ENCODE data around the gene CUX1. TPM values are rescaled to one million over a fixed set of nuclear protein-coding genes. Genes with fewer than 3 reads are reported as not detected.
"Not testable (repeated sequence)": the region's sequence is repeated elsewhere in the genome, so short reads cannot be mapped to it uniquely, and the experiment has no call there.

CUX1 gene
- total RNA-seq, 1 experiment from 2014 or later, result 49.8 TPM

DNA sequence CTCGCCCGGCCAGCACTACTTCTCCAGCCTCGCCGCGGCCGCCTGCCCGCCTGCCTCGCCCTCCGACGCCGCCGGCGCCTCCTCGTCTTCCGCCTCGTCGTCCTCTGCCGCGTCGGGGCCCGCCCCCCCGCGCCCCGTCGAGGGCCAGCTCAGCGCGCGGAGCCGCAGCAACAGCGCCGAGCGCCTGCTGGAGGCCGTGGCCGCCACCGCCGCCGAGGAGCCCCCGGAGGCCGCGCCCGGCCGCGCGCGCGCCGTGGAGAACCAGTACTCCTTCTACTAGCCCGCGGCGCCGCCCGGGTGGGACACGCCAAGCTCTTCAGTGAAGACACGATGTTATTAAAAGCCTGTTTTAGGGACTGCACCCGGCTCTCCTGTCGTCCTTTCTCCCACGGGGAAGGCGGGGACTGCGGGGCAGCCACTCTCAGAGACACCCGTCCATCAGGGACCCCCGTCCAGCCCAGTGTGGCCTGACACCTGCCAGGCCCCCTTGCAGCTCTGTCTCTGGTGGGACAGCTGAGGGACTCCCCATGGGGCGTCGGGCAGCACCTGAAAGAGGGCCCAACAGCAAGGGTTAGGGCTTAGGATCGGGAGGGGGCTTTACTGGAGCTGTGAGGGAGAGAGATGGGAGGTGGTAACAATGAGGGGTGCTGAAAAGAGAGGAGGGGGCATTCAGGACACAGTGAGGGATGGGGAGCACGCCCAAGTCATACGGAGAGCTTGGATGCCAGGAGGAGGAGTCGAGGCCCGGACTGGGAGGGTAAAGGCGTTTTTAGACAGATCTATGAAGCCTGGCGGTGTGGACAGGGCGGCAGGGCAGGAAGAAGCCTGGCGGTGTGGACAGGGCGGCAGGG, 504.1 kb downstream of the CUX1 start:
- DNase-seq (ENCODE audit: low read depth in 1 of 2, low spot score in 2 of 2), result peak in 1 of 2 experiments; percentile 37
- peaks cover 7% of the 10 kb centered on the region; the same call in 1 of the 2 replicates for H3K4me1 ChIP-seq (replicated peaks)
- H3K27ac ChIP-seq, result no peak overlapping the region
- no peaks in the 10 kb centered on the region for H3K9me3 ChIP-seq (replicated peaks)
- H3K4me3 ChIP-seq, result no peak overlapping the region
- H3K36me3 ChIP-seq, result peaks cover 59% of the 10 kb centered on the region
- no peaks in the 10 kb centered on the region for H3K27me3 ChIP-seq (replicated peaks)

DNA sequence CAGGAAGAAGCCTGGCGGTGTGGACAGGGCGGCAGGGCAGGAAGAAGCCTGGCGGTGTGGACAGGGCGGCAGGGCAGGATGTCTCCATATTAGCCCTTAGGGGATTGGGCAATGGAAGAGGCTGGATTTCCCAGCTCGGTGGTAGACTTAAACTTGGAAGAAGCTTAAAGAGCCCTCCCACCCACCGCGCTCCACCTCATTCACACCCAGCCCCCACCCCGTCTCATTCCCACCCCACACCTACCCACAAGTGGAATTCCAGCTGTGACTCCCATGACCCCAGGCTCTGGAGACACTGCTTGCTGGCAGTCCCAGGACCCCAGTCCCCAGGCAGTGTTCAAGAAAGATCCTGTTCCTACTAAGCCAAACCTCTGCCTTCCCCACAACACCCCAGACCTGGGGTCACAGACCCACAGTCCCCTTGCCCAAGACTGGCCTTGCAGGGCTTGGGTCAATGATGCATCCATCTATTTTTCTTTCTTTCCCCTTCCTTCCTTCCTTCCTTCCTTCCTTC, 504.8 kb downstream of the CUX1 start:
- DNase-seq (ENCODE audit: low read depth in 1 of 2, low spot score in 2 of 2), result peak in 1 of 2 experiments; percentile 36
- peaks cover 52% of the 10 kb centered on the region for H3K36me3 ChIP-seq
- no peak overlapping the region for H3K4me3 ChIP-seq
- peaks cover 7% of the 10 kb centered on the region; the same call in 1 of the 2 replicates for H3K4me1 ChIP-seq (replicated peaks)
- no peak overlapping the region for H3K27ac ChIP-seq
- no peaks in the 10 kb centered on the region for H3K9me3 ChIP-seq (replicated peaks)
- no peaks in the 10 kb centered on the region for H3K27me3 ChIP-seq (replicated peaks)

DNA sequence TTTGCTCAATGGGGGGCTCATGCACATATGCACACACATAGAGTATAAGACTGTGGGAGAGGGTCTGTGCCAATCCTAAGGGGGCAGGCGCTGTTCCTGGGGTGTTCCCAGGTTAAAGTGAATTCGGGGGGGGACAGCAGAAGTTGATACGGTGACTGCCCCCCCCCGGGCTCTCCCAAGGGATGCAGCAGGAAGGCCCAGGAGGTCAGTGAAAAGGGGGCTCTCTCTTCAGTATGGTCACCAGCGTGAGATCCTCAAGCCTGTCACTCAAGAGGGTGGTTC, 506.4 kb downstream of the CUX1 start:
- peaks cover 7% of the 10 kb centered on the region; the same call in 1 of the 2 replicates for H3K4me1 ChIP-seq (replicated peaks)
- DNase-seq (ENCODE audit: low read depth in 1 of 2, low spot score in 2 of 2), result no peak
- no peak overlapping the region for H3K4me3 ChIP-seq
- H3K36me3 ChIP-seq, result peaks cover 36% of the 10 kb centered on the region
- no peaks in the 10 kb centered on the region for H3K27me3 ChIP-seq (replicated peaks)
- H3K9me3 ChIP-seq (replicated peaks), result no peaks in the 10 kb centered on the region
- H3K27ac ChIP-seq, result no peak overlapping the region

DNA sequence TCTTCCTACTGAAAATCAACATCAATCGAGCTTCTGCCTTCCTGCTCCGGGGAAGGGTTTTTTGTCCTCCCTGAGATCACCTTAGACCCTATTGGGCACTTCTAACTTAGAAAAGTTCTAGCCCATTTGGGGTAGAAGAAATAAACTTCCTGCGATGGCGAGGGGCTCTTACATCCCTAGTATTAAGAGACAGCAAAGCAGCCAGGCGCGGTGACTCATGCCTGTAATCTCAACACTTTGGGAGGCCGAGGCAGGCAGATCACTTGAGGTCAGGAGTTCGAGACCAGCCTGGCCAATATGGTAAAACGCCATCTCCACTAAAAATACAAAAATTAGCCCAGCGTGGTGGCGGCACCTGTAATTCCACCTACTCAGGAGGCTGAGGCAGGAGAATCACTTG, 507.7 kb downstream of the CUX1 start:
- H3K27me3 ChIP-seq (replicated peaks); H3K27ac ChIP-seq; H3K9me3 ChIP-seq (replicated peaks); H3K4me3 ChIP-seq; H3K4me1 ChIP-seq (replicated peaks): not testable (repeated sequence)
- H3K36me3 ChIP-seq, result peaks cover 24% of the 10 kb centered on the region
- DNase-seq (ENCODE audit: low read depth in 1 of 2, low spot score in 2 of 2), result peak in 1 of 2 experiments; percentile 51

DNA sequence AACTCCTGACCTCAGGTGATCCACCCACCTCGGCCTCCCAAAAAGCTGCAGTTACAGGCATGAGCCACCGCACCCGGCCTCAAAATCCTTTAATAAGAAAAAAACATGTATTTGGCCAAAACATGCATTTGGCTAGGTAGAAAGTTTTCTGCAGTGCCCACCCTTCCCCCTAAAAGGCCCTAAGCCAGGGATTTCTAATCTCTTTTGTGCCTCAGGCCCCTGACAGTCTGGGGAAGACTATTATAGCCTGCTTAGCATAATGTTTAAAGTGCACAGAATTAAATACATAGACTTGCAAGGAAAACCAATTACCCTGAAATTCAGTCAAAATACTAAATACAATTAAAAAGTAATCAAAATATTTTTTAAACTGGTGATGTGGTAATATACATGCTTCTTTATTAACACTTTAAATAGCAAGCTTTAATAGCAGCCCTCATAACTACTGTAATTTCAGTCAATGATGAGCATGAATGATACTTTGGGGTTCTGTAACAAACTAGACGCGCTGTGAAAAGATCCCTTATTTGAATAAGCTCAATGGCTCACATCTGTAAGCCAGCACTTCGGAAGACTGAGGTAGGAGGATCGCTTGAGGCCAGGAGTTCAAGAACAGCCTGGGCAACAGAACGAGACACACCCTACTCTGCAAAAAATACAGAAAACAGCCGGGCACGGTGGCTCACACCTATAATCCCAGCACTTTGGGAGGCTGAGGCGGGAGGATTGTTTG, 508.9 kb downstream of the CUX1 start:
- Histone ChIP-seq H3K27ac (no peak overlapping the region), H3K27me3 (replicated peaks) (no peaks in the 10 kb centered on the region), H3K4me1 (replicated peaks) (peaks cover 7% of the 10 kb centered on the region; the same call in 1 of the 2 replicates), H3K9me3 (replicated peaks) (no peaks in the 10 kb centered on the region), H3K36me3 (peaks cover 13% of the 10 kb centered on the region), H3K4me3 (no peak overlapping the region)
- DNase-seq (ENCODE audit: low read depth in 1 of 2, low spot score in 2 of 2), result peak in 1 of 2 experiments; percentile 19

DNA sequence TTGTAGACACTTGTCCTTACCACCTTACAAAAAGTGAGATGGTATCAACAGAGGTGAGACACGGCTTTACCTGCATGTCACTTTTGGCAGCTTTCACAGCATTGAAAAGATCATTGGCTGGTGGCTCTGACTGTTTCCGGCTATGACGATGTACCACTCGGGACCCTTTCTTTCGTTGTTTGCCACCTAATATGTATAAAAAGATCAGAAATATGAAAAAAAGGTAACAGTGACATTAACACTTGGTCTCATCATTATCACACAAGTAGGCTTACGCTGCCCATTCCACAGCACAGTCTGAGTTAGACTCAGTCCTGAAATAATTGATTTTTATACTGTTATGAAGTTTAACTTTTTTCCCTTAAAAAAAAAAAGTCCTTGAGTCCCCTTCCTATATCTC, 509.8 kb downstream of the CUX1 start:
- not testable (repeated sequence) for H3K27ac ChIP-seq; DNase-seq (ENCODE audit: low read depth in 1 of 2, low spot score in 2 of 2); H3K27me3 ChIP-seq (replicated peaks); H3K4me1 ChIP-seq (replicated peaks); H3K9me3 ChIP-seq (replicated peaks); H3K4me3 ChIP-seq; H3K36me3 ChIP-seq

DNA sequence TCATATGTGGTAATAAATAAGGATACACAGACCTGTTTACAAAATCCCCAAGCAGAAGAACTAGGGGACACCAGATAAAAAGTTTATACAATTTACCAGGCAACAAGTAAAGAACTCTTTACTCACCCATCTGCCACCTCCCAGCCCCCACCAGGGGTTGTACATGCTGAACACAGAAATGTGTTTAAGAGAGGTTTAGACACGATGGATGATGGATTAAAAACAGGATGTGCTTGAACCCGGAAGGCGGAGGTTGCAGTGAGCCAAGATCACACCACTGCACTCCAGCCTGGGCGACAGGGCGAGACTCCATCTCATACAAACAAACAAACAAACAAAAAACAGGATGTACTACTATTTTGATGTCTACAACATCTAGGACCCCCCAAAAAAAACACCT, 511.4 kb downstream of the CUX1 start:
- not testable (repeated sequence) for H3K27ac ChIP-seq; DNase-seq (ENCODE audit: low read depth in 1 of 2, low spot score in 2 of 2); H3K36me3 ChIP-seq; H3K4me3 ChIP-seq; H3K27me3 ChIP-seq (replicated peaks); H3K9me3 ChIP-seq (replicated peaks); H3K4me1 ChIP-seq (replicated peaks)

DNA sequence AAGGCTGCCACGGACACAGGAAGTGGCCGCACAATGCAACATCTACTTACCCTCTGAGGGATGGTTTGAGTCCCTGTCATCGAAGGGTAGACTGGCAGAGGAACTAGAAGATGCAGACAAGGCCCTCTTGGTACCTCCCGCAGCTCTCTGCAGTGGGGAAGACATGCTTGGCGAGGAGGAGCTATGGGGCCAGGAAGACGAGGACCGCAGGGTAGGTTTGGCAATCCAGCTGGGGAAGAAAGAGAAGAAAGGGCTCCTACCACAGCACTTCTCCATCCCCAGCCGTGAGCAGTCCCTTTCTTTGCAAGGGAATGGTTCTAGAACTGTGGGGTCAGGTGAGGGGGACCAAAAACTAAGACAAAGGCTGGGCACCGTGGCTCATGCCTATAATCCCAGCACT, 511.9 kb downstream of the CUX1 start:
- not testable (repeated sequence) for H3K36me3 ChIP-seq; H3K27me3 ChIP-seq (replicated peaks); H3K9me3 ChIP-seq (replicated peaks); H3K27ac ChIP-seq; H3K4me1 ChIP-seq (replicated peaks); H3K4me3 ChIP-seq
- peak in 1 of 2 experiments; percentile 27 for DNase-seq (ENCODE audit: low read depth in 1 of 2, low spot score in 2 of 2)

DNA sequence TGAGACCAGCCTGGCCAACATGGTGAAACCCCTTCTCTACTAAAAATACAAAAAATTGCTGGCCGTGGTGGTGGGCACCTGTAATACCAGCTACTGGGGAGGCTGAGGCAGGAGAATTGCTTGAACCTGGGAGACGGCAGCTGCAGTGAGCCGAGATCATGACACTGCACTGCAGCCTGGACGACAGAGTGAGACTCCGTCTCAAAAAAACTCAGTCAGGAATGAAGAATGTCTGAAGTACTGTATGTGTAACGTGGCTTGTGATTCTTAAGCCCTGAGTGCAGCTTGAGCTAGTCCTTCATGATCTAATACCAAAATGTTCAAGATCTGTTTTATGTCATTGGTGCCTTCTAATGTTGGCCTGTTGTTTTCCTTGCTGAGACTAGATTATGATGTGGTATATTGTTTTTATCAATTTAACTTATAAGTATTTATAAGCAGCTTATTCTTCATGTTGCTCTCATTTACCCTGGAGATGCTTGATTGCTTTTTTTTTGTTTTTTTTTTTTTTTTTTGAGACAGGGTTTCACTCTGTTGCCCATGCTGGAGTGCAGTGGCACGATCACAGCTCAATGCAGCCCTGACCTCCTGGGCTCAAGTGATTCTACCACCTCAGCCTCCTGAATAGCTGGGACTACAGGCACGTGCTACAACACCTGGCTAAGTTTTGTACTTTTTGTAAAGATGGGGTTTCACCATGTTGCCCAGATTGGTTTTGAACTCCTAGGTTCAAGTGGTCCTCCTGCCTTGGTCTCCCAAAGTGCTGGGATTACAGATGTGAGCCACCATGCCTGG, 513.4 kb downstream of the CUX1 start:
- H3K4me3 ChIP-seq; H3K4me1 ChIP-seq (replicated peaks); H3K36me3 ChIP-seq; H3K27ac ChIP-seq; H3K9me3 ChIP-seq (replicated peaks); DNase-seq (ENCODE audit: low read depth in 1 of 2, low spot score in 2 of 2); H3K27me3 ChIP-seq (replicated peaks): not testable (repeated sequence)

Other genes starting within 250 kb of the CUX1 start
- gene MYL10, start 188.3 kb upstream of the CUX1 start, total RNA-seq (2014; rRNA removed; shearing (Covaris generic)), result not detected in 2 replicates

All from SJSA1 (cell line).